Stimulated activated naive CD8-positive, alpha-beta T cell treated with anti-CD3 and anti-CD28 coated beads, Interleukin-15, Interleukin-2, amounts not matched to agents 100 ng/mL and 50 ng/mL, for 24 hours (primary cell): Measurements from ENCODE around the gene ANKS1B.

ENCODE experiments used
- H3K27ac Mint-ChIP-seq: one replicate; pipeline ENCODE4 v1.8.0; 2021; ENCODE audit warnings: mild to moderate bottlenecking, mixed read lengths
- H3K27me3 Mint-ChIP-seq: one replicate; pipeline ENCODE4 v1.8.0; 2021; ENCODE audit warnings: mixed read lengths
- H3K36me3 Mint-ChIP-seq: one replicate; pipeline ENCODE4 v1.8.0; 2021; ENCODE audit warnings: low read depth, mixed read lengths
- H3K4me1 Mint-ChIP-seq: one replicate; pipeline ENCODE4 v1.8.0; 2021; ENCODE audit warnings: low read depth, mixed read lengths
- H3K4me3 Mint-ChIP-seq: one replicate; pipeline ENCODE4 v1.8.0; 2021; ENCODE audit warnings: mild to moderate bottlenecking, mixed read lengths
- H3K9me3 Mint-ChIP-seq: one replicate; pipeline ENCODE4 v1.8.0; 2021; ENCODE audit warnings: mixed read lengths

The ANKS1B gene

GRCh38 chr12:98948343-98948949 is 1036.3 kb downstream of the ANKS1B start:
- Mint-ChIP-seq H3K27ac (no peak overlapping the region), H3K27me3 (peaks cover 1% of the 10 kb centered on the region), H3K36me3 (no peaks in the 10 kb centered on the region), H3K4me1 (no peaks in the 10 kb centered on the region), H3K9me3 (no peaks in the 10 kb centered on the region), H3K4me3 (no peak overlapping the region)

GRCh38 chr12:98945864-98946263 is 1038.9 kb downstream of the ANKS1B start:
- Mint-ChIP-seq H3K27me3 (no peaks in the 10 kb centered on the region), H3K36me3 (no peaks in the 10 kb centered on the region), H3K4me1 (no peaks in the 10 kb centered on the region), H3K27ac (no peak overlapping the region), H3K4me3 (no peak overlapping the region), H3K9me3 (no peaks in the 10 kb centered on the region)

- no peaks in the 10 kb centered on the region for H3K9me3 Mint-ChIP-seq
- no peaks in the 10 kb centered on the region for H3K4me1 Mint-ChIP-seq
- H3K27me3 Mint-ChIP-seq = peaks cover 15% of the 10 kb centered on the region
- no peak overlapping the region for H3K4me3 Mint-ChIP-seq
- H3K27ac Mint-ChIP-seq = no peak overlapping the region
- no peaks in the 10 kb centered on the region for H3K36me3 Mint-ChIP-seq
These were observed 1044.8 kb downstream of the ANKS1B start for GRCh38 chr12:98939926-98940325.

GRCh38 chr12:98939350-98939749 is 1045.4 kb downstream of the ANKS1B start:
- no peak overlapping the region for H3K4me3 Mint-ChIP-seq
- no peak overlapping the region for H3K27ac Mint-ChIP-seq
- H3K27me3 Mint-ChIP-seq = peaks cover 15% of the 10 kb centered on the region
- H3K4me1 Mint-ChIP-seq = no peaks in the 10 kb centered on the region
- H3K36me3 Mint-ChIP-seq = no peaks in the 10 kb centered on the region
- H3K9me3 Mint-ChIP-seq = no peaks in the 10 kb centered on the region

- no peaks in the 10 kb centered on the region for H3K4me1 Mint-ChIP-seq
- no peaks in the 10 kb centered on the region for H3K9me3 Mint-ChIP-seq
- H3K36me3 Mint-ChIP-seq = no peaks in the 10 kb centered on the region
- no peak overlapping the region for H3K27ac Mint-ChIP-seq
- H3K27me3 Mint-ChIP-seq = peaks cover 15% of the 10 kb centered on the region
- H3K4me3 Mint-ChIP-seq = no peak overlapping the region
These were observed 1048.9 kb downstream of the ANKS1B start for GRCh38 chr12:98935847-98936246.

- H3K27ac Mint-ChIP-seq = no peak overlapping the region
- H3K27me3 Mint-ChIP-seq = peaks cover 28% of the 10 kb centered on the region
- no peak overlapping the region for H3K4me3 Mint-ChIP-seq
- no peaks in the 10 kb centered on the region for H3K4me1 Mint-ChIP-seq
- no peaks in the 10 kb centered on the region for H3K9me3 Mint-ChIP-seq
- no peaks in the 10 kb centered on the region for H3K36me3 Mint-ChIP-seq
These were observed 1061.9 kb downstream of the ANKS1B start for GRCh38 chr12:98922871-98923270.

- peaks cover 9% of the 10 kb centered on the region for H3K27me3 Mint-ChIP-seq
- H3K4me1 Mint-ChIP-seq = no peaks in the 10 kb centered on the region
- no peak overlapping the region for H3K4me3 Mint-ChIP-seq
- no peaks in the 10 kb centered on the region for H3K36me3 Mint-ChIP-seq
- peaks cover 5% of the 10 kb centered on the region for H3K9me3 Mint-ChIP-seq
- H3K27ac Mint-ChIP-seq = no peak overlapping the region
These were observed 1066.4 kb downstream of the ANKS1B start for GRCh38 chr12:98918176-98918863.

- H3K27ac Mint-ChIP-seq = no peak overlapping the region
- no peaks in the 10 kb centered on the region for H3K4me1 Mint-ChIP-seq
- H3K36me3 Mint-ChIP-seq = no peaks in the 10 kb centered on the region
- H3K4me3 Mint-ChIP-seq = no peak overlapping the region
- peaks cover 5% of the 10 kb centered on the region for H3K9me3 Mint-ChIP-seq
- H3K27me3 Mint-ChIP-seq = peaks cover 4% of the 10 kb centered on the region
These were observed 1068.6 kb downstream of the ANKS1B start for GRCh38 chr12:98916106-98916505.

GRCh38 chr12:98912401-98912974 is 1072.2 kb downstream of the ANKS1B start:
- H3K27ac Mint-ChIP-seq = no peak overlapping the region
- no peaks in the 10 kb centered on the region for H3K4me1 Mint-ChIP-seq
- no peak overlapping the region for H3K4me3 Mint-ChIP-seq
- H3K36me3 Mint-ChIP-seq = no peaks in the 10 kb centered on the region
- peaks cover 5% of the 10 kb centered on the region for H3K9me3 Mint-ChIP-seq
- H3K27me3 Mint-ChIP-seq = peaks cover 10% of the 10 kb centered on the region

GRCh38 chr12:98911396-98911795 is 1073.3 kb downstream of the ANKS1B start:
- H3K9me3 Mint-ChIP-seq = peaks cover 5% of the 10 kb centered on the region
- no peaks in the 10 kb centered on the region for H3K4me1 Mint-ChIP-seq
- H3K27ac Mint-ChIP-seq = no peak overlapping the region
- H3K36me3 Mint-ChIP-seq = no peaks in the 10 kb centered on the region
- peaks cover 10% of the 10 kb centered on the region for H3K27me3 Mint-ChIP-seq
- H3K4me3 Mint-ChIP-seq = no peak overlapping the region

- no peaks in the 10 kb centered on the region for H3K4me1 Mint-ChIP-seq
- H3K9me3 Mint-ChIP-seq = peaks cover 2% of the 10 kb centered on the region
- H3K27ac Mint-ChIP-seq = no peak overlapping the region
- no peaks in the 10 kb centered on the region for H3K36me3 Mint-ChIP-seq
- no peak overlapping the region for H3K4me3 Mint-ChIP-seq
- H3K27me3 Mint-ChIP-seq = peaks cover 10% of the 10 kb centered on the region
These were observed 1075.0 kb downstream of the ANKS1B start for GRCh38 chr12:98909746-98910145.

GRCh38 chr12:98908866-98909265 is 1075.9 kb downstream of the ANKS1B start:
- Mint-ChIP-seq H3K36me3 (no peaks in the 10 kb centered on the region), H3K4me3 (no peak overlapping the region), H3K27ac (no peak overlapping the region), H3K4me1 (no peaks in the 10 kb centered on the region), H3K27me3 (peaks cover 10% of the 10 kb centered on the region), H3K9me3 (no peaks in the 10 kb centered on the region)

- H3K27ac Mint-ChIP-seq = no peak overlapping the region
- H3K27me3 Mint-ChIP-seq = peaks cover 14% of the 10 kb centered on the region
- H3K36me3 Mint-ChIP-seq = no peaks in the 10 kb centered on the region
- no peak overlapping the region for H3K4me3 Mint-ChIP-seq
- no peaks in the 10 kb centered on the region for H3K9me3 Mint-ChIP-seq
- H3K4me1 Mint-ChIP-seq = no peaks in the 10 kb centered on the region
These were observed 1080.9 kb downstream of the ANKS1B start for GRCh38 chr12:98903875-98904274.

- Mint-ChIP-seq H3K4me3 (no peak overlapping the region), H3K9me3 (peaks cover 5% of the 10 kb centered on the region), H3K27me3 (peaks cover 27% of the 10 kb centered on the region), H3K36me3 (no peaks in the 10 kb centered on the region), H3K4me1 (no peaks in the 10 kb centered on the region), H3K27ac (no peak overlapping the region)
These were observed 1083.5 kb downstream of the ANKS1B start for GRCh38 chr12:98901189-98901588.

GRCh38 chr12:98896938-98897337 is 1087.8 kb downstream of the ANKS1B start:
- H3K4me3 Mint-ChIP-seq = no peak overlapping the region
- peaks cover 5% of the 10 kb centered on the region for H3K9me3 Mint-ChIP-seq
- no peak overlapping the region for H3K27ac Mint-ChIP-seq
- H3K36me3 Mint-ChIP-seq = no peaks in the 10 kb centered on the region
- H3K27me3 Mint-ChIP-seq = peaks cover 60% of the 10 kb centered on the region
- H3K4me1 Mint-ChIP-seq = no peaks in the 10 kb centered on the region
